ENCODE measurements around the gene GFOD2. TPM values are rescaled to one million over a fixed set of nuclear protein-coding genes. Genes with fewer than 3 reads are reported as not detected.

The GFOD2 gene
- total RNA-seq, 1 donor from 2014 or later, result 33.8 TPM

DNA sequence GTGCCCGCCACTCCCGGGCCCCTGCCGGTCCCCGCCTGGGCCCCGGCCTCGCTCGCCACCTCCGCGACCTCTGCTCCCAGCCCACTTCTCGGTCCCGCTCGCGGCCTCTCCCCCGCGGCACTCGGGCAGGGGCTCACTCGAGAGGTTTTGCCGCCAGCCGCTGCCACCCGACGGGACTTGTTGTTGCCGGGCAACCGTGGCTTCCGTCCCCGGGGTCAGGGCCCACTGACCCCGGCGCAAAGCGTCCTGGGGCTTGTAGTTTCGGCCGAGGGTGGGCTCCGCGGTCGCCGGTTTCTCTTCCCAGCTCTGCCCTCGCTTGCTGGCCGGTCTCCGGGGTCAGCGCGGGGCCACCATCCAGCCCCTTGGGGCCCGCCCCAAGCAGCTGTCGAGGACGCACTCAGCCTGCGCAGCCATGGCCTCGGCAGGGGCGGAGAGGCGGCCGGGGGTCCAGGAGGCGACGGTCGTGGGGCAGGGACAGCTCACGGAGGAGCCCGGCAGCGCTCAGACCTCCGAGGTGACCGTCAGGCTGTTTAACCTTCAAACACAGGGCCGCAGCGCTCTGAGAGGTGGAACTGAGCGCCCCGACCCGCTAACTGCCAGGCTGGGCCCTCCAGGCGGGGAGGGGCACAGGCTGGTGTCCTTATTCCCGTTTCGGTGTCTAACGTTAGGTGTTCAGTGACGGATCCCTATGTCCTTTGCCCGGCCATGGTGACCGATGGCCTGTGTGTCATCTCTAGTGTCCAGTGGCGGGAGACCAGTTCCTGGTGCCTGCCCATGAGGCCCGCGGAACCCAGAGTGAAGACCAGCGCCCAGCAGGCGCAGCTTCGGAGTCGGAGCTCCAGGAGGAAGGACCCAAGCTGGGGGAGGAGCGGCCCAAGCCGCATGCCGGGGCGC, 52.3 kb downstream of the GFOD2 start, which contains the start of the genes C16orf86 and ENKD1:
Gene C16orf86 (plus strand): TSS at position 256 of the 894 bp plus-strand sequence. CDS start 157 bp downstream, at position 413.
Gene ENKD1 (minus strand): TSS at position 192 of the 894 bp plus-strand sequence. CDS start 308 bp downstream, outside the sequence.
- TF ChIP-seq, protein P1, sequence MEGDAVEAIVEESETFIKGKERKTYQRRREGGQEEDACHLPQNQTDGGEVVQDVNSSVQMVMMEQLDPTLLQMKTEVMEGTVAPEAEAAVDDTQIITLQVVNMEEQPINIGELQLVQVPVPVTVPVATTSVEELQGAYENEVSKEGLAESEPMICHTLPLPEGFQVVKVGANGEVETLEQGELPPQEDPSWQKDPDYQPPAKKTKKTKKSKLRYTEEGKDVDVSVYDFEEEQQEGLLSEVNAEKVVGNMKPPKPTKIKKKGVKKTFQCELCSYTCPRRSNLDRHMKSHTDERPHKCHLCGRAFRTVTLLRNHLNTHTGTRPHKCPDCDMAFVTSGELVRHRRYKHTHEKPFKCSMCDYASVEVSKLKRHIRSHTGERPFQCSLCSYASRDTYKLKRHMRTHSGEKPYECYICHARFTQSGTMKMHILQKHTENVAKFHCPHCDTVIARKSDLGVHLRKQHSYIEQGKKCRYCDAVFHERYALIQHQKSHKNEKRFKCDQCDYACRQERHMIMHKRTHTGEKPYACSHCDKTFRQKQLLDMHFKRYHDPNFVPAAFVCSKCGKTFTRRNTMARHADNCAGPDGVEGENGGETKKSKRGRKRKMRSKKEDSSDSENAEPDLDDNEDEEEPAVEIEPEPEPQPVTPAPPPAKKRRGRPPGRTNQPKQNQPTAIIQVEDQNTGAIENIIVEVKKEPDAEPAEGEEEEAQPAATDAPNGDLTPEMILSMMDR (conservative IDR thresholded peaks at IDR 0.05), result no peak
- Mint-ChIP-seq H3K4me1 (peaks cover 24% of the 10 kb centered on the region), H3K27me3 (ENCODE audit: low read depth) (no peaks in the 10 kb centered on the region), H3K27ac (ENCODE audit: unreplicated experiment) (no peak within 1 kb of the TSS), H3K36me3 (ENCODE audit: low read depth) (peaks cover 3% of the 10 kb centered on the region), H3K9me3 (no peaks in the 10 kb centered on the region), H3K4me3 (peak within 1 kb of the TSS; percentile 86)
- peak; percentile 81 for DNase-seq (ENCODE audit: low read depth, low spot score)

DNA sequence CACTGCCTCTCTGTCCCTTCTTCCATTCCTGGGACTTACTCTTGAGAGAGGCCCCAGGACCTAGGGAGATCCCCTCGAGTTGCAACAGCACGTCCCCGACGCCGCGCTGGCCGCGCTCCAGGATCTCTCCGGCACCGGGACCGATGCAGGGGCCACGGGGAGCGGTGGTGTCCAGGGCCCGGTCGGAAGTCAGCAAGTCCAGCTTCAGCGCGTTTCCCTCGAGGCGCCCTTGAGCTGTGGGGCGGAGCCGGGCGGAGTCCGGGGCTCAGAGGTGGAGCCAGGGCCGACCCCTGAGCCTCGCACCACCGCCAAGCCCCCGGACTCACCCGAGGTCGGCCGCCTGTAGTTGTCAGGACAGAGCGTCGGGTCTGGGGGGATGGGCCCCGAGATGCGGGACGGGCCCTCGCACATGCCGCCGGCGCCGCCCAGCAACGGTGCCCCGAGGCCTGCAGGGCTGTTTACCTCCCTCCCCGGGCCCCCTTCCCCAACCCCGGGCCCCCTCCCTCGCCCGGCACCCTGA, 53.0 kb downstream of the GFOD2 start:
- Mint-ChIP-seq H3K4me3 (peak overlapping the region; percentile 72), H3K36me3 (ENCODE audit: low read depth) (peaks cover 3% of the 10 kb centered on the region), H3K27ac (ENCODE audit: unreplicated experiment) (no peak overlapping the region), H3K27me3 (ENCODE audit: low read depth) (peaks cover 3% of the 10 kb centered on the region), H3K4me1 (peaks cover 28% of the 10 kb centered on the region), H3K9me3 (no peaks in the 10 kb centered on the region)
- TF ChIP-seq, protein P1 (conservative IDR thresholded peaks at IDR 0.05), result no peak
- peak; percentile 59 for DNase-seq (ENCODE audit: low read depth, low spot score)

DNA sequence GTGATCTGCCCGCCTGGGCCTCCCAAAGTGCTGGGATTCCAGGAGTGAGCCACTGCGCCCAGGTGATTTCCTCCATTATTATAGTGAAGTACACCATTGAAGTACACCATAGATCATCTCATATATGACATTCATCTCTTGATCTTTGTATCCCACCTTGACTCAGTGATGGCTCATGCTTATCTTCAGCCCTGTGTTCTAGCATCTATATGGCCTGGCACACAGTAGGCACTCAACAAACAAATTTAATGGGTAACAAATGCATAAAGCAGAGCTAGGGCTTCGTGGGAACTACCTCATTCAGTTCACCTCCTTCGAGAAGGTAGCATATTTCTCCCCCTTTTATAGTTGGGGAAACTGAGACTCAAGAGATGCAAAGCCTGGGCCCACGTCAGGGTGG, 53.5 kb downstream of the GFOD2 start:
- Mint-ChIP-seq H3K9me3 (no peaks in the 10 kb centered on the region), H3K4me3 (peak overlapping the region; percentile 72), H3K36me3 (ENCODE audit: low read depth) (peaks cover 3% of the 10 kb centered on the region), H3K27me3 (ENCODE audit: low read depth) (peaks cover 6% of the 10 kb centered on the region), H3K27ac (ENCODE audit: unreplicated experiment) (no peak overlapping the region), H3K4me1 (peaks cover 31% of the 10 kb centered on the region)
- TF ChIP-seq, protein P1 (conservative IDR thresholded peaks at IDR 0.05), result no peak
- DNase-seq (ENCODE audit: low read depth, low spot score), result no peak

DNA sequence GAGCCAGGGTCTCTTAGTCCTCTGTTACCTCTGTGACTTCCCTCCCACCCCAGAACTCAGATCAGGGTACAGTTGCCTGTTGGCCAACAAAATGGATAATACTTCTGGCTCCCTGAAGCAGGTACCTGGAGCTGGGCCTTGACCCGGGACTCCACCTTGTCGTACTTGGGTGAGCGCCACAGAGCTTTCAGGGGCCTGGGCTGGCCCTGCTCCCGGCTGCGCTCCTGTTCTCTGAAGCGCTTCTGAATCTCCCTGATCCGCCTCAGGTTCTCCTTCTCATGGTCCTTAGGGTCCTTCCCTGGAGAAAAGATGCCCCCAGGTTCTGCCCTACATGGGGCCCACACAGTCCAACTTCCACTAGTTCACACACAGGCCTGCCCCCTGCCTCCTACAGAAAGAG, 54.2 kb downstream of the GFOD2 start:
- no peaks in the 10 kb centered on the region for H3K9me3 Mint-ChIP-seq
- no peak for DNase-seq (ENCODE audit: low read depth, low spot score)
- TF ChIP-seq, protein P1 (conservative IDR thresholded peaks at IDR 0.05), result no peak
- H3K27me3 Mint-ChIP-seq (ENCODE audit: low read depth), result peaks cover 8% of the 10 kb centered on the region
- peaks cover 33% of the 10 kb centered on the region for H3K4me1 Mint-ChIP-seq
- H3K36me3 Mint-ChIP-seq (ENCODE audit: low read depth), result peaks cover 3% of the 10 kb centered on the region
- no peak overlapping the region for H3K27ac Mint-ChIP-seq (ENCODE audit: unreplicated experiment)
- H3K4me3 Mint-ChIP-seq, result peak overlapping the region; percentile 72

DNA sequence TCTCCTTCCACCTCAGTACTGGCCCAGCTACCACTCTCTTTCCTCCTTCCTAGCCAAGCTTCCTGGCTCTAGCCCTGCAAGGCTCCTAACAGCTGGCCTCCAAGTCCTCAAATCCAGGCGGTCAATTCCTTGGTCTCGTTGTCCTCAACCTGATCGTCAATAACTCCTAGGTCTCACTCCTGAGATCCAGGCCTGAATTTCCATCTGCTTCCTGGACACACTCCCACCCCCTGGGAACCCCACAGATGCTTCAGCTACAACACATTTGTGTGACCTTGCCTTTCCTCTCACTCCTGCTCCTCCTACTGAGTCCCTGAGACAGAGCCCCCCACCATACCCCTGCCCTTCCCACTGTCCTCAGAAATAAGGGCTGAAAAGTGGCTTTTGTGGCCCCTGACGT, 54.9 kb downstream of the GFOD2 start:
- Mint-ChIP-seq H3K27ac (ENCODE audit: unreplicated experiment) (no peak overlapping the region), H3K4me1 (peaks cover 33% of the 10 kb centered on the region), H3K36me3 (ENCODE audit: low read depth) (peaks cover 3% of the 10 kb centered on the region), H3K27me3 (ENCODE audit: low read depth) (peaks cover 8% of the 10 kb centered on the region), H3K9me3 (no peaks in the 10 kb centered on the region), H3K4me3 (peak overlapping the region; percentile 72)
- DNase-seq (ENCODE audit: low read depth, low spot score), result no peak
- TF ChIP-seq, protein P1 (conservative IDR thresholded peaks at IDR 0.05), result no peak

All from neural crest cell (in vitro differentiated cells).